GM13976 (cell line): ENCODE data around the gene MED4.

Experiments used
- DNase-seq: peaks from one replicate; pipeline ENCODE4 v3.0.0; 2012; ENCODE audit warnings: low spot score
- in situ Hi-C: fragments of 300-500 bp; cut with MboI; formaldehyde crosslinking; loops from one replicate; pipeline ENCODE4 v1.12.0; 2022; ENCODE audit warnings: low sequenced_read_pairs, mixed read lengths, inconsistent platforms; ENCODE audit not compliant: unreplicated experiment
- TF ChIP-seq, protein P1 (sequence below): IDR thresholded peaks from 2 replicates; pipeline ENCODE4 v1.5.1; 2012; ENCODE audit warnings: borderline replicate concordance, mild to moderate bottlenecking; ENCODE audit not compliant: insufficient read depth; ENCODE audit errors: extremely low read depth, missing control alignments, control extremely low read depth

MED4 gene

DNA sequence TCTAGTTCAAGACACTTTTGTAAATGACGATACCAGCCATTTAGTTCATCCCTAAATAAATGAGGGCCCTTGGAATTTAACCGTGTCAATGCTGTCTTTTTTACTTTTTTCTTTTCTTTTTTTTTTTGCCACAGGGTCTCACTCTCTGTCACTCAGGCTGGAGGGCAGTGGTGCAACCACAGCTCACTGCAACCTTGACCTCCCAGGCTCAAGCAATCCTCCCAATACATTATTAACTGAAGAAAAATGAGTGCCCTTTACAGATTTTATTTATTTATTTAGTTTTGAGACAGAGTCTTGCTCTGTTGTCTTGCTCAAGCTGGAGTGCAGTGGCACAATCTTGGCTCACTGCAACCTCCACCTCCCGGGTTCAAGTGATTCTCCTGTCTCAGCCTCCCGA is 2.9 kb upstream of the MED4 start:
- TF ChIP-seq, protein P1, sequence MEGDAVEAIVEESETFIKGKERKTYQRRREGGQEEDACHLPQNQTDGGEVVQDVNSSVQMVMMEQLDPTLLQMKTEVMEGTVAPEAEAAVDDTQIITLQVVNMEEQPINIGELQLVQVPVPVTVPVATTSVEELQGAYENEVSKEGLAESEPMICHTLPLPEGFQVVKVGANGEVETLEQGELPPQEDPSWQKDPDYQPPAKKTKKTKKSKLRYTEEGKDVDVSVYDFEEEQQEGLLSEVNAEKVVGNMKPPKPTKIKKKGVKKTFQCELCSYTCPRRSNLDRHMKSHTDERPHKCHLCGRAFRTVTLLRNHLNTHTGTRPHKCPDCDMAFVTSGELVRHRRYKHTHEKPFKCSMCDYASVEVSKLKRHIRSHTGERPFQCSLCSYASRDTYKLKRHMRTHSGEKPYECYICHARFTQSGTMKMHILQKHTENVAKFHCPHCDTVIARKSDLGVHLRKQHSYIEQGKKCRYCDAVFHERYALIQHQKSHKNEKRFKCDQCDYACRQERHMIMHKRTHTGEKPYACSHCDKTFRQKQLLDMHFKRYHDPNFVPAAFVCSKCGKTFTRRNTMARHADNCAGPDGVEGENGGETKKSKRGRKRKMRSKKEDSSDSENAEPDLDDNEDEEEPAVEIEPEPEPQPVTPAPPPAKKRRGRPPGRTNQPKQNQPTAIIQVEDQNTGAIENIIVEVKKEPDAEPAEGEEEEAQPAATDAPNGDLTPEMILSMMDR = no peak
- in situ Hi-C loops = no loop called here
- no peak for DNase-seq

DNA sequence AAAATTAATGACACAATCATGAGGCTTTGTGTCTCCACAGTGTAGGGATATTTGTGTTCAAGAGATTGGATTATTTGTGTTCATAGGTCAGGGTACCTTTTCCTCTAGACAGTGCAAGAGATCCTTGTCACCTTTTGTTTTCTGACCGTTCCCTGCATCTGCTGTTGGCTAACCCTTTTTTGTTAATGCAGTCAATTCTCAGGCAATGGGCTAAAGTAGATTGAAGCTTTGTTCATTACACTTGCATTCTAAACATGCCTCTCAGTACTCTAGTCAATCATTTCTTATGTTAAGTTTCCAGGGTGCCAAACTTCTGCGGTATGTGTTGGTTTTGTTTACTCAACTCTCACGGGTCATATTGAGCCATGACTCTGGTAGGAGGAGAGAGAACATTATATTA is 1.8 kb upstream of the MED4 start:
- no peak for DNase-seq
- TF ChIP-seq, protein P1 = no peak
- in situ Hi-C loops = no loop called here

DNA sequence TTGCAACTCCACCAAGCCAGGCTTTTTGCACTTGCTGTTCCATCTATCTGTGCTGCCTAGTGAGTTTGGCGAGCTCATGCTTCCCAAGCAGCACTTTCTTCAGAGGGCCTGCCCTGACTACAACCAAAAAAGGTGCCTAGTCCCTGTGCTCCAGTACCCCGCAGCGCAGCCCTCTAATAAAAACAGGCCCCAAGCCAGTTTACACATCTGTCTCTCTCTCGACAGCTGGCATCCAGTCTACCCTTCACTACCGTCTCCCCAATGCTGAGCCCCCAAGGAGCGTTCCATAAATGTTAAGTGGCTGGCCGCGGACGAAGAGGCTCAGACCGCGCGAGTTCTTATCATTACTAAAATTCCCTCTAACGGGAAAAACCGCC is 512 bp downstream of the MED4 start:
- TF ChIP-seq, protein P1 = no peak
- in situ Hi-C loops = no loop called here
- DNase-seq = no peak

DNA sequence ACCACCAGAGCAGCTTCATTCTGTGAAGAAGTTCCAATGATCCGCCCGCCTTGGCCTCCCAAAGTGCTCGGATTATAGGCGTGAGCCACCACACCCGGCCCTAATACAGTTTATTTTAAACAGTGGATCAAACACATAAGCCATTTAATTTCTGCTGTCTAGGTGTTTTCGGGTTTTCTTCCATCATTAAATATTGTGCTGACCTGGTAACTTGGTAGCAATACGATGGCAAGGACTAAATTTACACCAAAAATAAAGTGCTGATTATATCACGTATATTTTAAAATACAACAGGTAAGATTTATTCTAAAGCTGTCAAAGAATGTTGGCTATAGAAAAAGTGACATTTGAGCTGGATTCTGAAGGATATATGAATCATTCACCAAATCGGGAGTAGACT is 1.3 kb downstream of the MED4 start:
- DNase-seq = no peak
- in situ Hi-C loops = no loop called here
- TF ChIP-seq, protein P1 = no peak

DNA sequence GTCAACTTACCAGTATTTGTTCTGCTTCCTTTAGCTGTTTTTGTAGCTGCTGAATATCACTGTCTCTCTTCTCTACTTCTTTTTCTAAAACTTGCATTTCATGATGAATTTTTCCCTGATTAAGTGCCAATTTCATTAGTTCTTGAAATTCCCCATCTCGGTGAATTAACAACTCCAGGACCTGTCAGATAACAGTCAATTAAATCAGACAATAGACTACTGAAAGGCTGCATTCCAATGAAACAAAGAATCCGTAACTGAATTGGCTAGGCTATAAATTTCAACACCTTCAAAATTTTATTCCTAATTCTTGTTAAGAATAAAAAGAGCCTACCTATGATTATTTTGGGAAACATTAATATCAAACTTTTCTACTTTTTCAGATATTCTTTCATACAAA is 8.6 kb downstream of the MED4 start:
- TF ChIP-seq, protein P1 = no peak
- in situ Hi-C loops = no loop called here
- DNase-seq = no peak

DNA sequence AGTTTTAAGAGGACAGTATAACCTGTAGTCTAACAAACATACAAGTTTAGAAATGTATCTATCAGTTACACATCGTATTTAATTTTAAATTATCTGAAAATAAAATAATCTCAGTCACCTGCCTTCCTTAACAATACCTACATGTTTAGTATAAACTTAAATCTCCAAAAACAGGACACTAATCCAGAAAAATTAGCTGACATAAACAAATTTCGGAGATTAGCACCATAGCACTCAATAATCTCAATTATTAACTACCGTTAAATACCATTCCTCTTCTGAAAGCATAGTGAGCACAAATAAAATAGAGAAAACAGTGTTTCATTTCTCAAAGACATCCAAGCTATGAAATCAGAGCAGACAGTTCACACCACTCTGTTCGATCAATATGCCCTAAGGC is 13.2 kb downstream of the MED4 start:
- DNase-seq = no peak
- in situ Hi-C loops = no loop called here
- TF ChIP-seq, protein P1 = no peak

DNA sequence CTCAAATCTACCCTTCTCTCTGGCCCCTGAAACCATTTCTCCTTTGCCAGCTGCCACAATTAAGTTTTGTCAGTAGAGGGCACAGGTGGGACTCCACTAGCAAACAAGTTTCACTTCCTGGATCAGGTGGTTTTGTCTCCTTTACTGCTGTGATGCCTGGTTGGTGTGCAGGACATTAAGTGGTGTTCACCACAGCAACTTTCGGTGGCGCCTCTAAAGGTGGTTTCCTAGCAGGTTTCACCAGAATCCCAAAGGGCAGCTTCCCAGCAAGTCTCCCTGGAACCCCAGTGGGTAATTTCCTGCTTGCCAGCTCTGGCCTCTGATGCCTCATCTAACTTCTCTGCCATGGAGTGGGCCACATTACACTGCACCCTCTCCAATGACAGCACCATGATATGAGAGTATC is 16.6 kb downstream of the MED4 start:
- TF ChIP-seq, protein P1 = no peak
- in situ Hi-C loops = no loop called here
- peak; percentile 38 for DNase-seq
